IPS DF 6.9 (cell line): ENCODE results near the gene DHX57.

Source experiments
- DNase-seq: peaks from one replicate; pipeline ENCODE4 v3.0.0-alpha.2; 2013; ENCODE audit warnings: low read depth, low spot score
- H3K27ac ChIP-seq: one replicate; pipeline ENCODE4 v1.5.1; 2013; ENCODE audit warnings: low read length, control low read depth
- H3K27me3 ChIP-seq: 2 replicates; pipeline ENCODE4 v1.6.1; 2013; ENCODE audit warnings: mild to moderate bottlenecking, low read length; ENCODE audit not compliant: control insufficient read depth, insufficient read depth
- H3K36me3 ChIP-seq: 2 replicates; pipeline ENCODE4 v1.6.1; 2013; ENCODE audit warnings: low read length; ENCODE audit not compliant: control insufficient read depth, insufficient read depth
- H3K4me1 ChIP-seq: 2 replicates; pipeline ENCODE4 v1.6.1; 2013; ENCODE audit warnings: low read length; ENCODE audit not compliant: control insufficient read depth, insufficient read depth
- H3K4me3 ChIP-seq: 2 replicates; pipeline ENCODE4 v1.5.1; 2013; ENCODE audit warnings: mild to moderate bottlenecking, low read length
- H3K9me3 ChIP-seq: 2 replicates; pipeline ENCODE4 v1.6.1; 2013; ENCODE audit warnings: low read length, inconsistent platforms; ENCODE audit not compliant: control insufficient read depth, insufficient read depth
- WGBS: extraction: QIAGEN DNeasy Blood & Tissue Kit; methylation state at CpG from one replicate; pipeline ENCODE4 v1.1.7; 2013; ENCODE audit warnings: mixed read lengths, missing lambda C conversion rate; ENCODE audit not compliant: insufficient read length, insufficient coverage; 5-methylcytosine and 5-hydroxymethylcytosine counted together

DHX57 gene, protein sequence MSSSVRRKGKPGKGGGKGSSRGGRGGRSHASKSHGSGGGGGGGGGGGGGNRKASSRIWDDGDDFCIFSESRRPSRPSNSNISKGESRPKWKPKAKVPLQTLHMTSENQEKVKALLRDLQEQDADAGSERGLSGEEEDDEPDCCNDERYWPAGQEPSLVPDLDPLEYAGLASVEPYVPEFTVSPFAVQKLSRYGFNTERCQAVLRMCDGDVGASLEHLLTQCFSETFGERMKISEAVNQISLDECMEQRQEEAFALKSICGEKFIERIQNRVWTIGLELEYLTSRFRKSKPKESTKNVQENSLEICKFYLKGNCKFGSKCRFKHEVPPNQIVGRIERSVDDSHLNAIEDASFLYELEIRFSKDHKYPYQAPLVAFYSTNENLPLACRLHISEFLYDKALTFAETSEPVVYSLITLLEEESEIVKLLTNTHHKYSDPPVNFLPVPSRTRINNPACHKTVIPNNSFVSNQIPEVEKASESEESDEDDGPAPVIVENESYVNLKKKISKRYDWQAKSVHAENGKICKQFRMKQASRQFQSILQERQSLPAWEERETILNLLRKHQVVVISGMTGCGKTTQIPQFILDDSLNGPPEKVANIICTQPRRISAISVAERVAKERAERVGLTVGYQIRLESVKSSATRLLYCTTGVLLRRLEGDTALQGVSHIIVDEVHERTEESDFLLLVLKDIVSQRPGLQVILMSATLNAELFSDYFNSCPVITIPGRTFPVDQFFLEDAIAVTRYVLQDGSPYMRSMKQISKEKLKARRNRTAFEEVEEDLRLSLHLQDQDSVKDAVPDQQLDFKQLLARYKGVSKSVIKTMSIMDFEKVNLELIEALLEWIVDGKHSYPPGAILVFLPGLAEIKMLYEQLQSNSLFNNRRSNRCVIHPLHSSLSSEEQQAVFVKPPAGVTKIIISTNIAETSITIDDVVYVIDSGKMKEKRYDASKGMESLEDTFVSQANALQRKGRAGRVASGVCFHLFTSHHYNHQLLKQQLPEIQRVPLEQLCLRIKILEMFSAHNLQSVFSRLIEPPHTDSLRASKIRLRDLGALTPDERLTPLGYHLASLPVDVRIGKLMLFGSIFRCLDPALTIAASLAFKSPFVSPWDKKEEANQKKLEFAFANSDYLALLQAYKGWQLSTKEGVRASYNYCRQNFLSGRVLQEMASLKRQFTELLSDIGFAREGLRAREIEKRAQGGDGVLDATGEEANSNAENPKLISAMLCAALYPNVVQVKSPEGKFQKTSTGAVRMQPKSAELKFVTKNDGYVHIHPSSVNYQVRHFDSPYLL (N-terminal part only)

DNA sequence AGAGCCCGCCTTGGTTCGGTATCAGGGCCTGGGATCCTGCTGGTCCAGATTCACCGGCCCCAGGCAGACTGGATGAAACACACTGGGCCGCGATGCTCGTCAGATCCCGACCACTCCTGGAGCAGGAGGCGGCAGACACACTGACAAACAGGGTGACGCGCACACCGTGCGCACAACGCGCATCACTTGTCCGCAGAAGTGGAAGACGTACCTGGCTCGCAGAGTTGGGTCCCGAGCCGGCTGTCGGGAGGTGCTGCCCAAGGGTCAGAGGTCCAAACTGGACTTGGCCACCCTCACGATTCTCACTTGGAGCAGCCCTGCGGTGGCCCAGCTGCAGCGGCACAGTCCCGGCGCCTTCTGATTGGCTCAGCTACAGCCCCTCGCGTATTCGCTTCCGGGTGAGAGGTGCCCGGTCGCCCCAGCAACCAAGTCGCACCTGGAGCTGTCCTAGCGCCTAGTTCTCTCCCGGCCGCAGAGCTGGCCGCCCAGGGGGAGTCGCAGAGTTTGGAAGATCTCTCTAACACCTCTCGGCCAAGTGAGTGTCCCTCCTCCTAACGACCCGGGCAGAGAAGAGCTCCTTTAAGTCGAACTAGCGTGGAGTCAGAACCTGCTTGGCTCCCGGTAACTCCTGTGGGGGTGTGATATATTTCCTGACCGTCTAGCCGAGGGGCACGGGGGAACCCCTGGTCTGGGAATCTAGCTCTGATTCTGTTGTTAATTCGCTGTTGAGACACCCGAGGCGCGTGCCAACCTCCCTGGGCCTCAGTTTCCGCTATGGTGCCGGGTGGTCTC is at the start of gene DHX57, which contains the start of gene MORN2:
Gene DHX57 (minus strand): TSS at position 359 of the 792 bp plus-strand sequence. CDS start 7,529 bp downstream, outside the sequence.
Gene MORN2 (plus strand): TSS at position 401 of the 792 bp plus-strand sequence.
- Histone ChIP-seq H3K36me3 (no peaks in the 10 kb centered on the region), H3K4me3 (peak within 1 kb of the TSS; percentile 82), H3K27ac (no peak within 1 kb of the TSS), H3K9me3 (no peaks in the 10 kb centered on the region), H3K27me3 (no peaks in the 10 kb centered on the region), H3K4me1 (no peaks in the 10 kb centered on the region; the same call in 1 of the 2 replicates)
- no CpG with 5 or more reads among the region's 52 CpGs for WGBS
- peak; percentile 55 for DNase-seq

DNA sequence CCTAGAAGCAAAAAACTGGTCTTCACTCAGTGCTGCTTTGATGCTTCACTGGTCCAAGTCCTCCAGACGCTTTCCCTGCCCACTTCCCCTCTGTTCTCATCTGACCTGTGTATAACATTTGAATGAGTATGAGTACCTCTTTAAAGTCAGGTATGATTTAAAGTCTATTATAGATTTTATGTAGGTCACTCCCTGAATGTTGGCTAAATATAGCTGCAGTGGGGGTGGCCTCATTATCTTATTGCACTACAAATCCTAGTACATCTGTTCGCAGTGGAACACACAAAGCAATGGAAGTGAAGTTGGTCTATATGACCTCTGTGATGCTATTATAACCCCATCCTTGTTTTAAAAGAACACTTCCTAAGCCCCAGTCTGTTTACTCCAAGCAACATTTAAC is 47.2 kb upstream of the DHX57 start:
- Histone ChIP-seq H3K4me1 (no peaks in the 10 kb centered on the region), H3K9me3 (no peaks in the 10 kb centered on the region), H3K4me3 (no peak overlapping the region), H3K27ac (no peak overlapping the region), H3K36me3 (no peaks in the 10 kb centered on the region), H3K27me3 (no peaks in the 10 kb centered on the region)
- DNase-seq: no peak
- no CpG with 5 or more reads among the region's 2 CpGs for WGBS

DNA sequence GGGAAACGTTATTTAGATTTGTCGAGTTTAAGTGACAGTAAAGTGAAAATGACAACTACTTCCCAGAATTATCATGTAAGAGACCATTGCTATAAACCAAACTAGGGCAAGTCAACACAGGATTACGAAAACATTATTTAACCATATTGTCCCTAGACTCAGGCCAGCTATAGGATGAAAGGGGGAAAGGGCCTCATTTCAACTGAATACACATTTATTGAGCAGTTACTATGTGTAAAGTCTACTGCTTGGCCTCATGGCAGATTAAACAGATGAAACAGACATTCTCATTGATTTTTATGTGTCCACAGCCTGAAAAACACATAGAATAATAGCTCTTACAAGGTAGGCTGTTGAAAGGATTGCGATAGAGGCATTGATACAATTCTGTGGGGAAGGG is 46.7 kb upstream of the DHX57 start:
- no peaks in the 10 kb centered on the region for H3K27me3 ChIP-seq
- no CpG with 5 or more reads among the region's 4 CpGs for WGBS
- no peaks in the 10 kb centered on the region for H3K36me3 ChIP-seq
- no peaks in the 10 kb centered on the region for H3K4me1 ChIP-seq
- no peak overlapping the region for H3K4me3 ChIP-seq
- no peak for DNase-seq
- no peaks in the 10 kb centered on the region for H3K9me3 ChIP-seq
- H3K27ac ChIP-seq: no peak overlapping the region

DNA sequence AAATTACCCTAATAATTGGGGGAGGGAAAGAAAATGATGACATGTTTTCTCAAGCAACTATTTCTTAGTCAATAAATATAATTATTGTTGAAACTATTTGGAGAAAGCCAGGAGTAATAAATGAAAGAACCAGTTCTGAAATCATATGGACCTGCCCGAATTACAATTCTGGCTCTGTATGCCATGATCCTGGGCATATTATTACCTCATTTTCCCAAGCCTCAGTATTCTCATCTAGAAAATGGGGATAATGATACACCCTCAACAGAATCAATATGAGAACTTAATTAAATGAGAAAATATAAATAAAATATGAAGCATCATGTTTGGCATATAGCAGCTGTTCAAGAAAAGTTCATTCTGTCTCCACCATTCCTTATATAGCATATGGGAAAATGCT is 36.9 kb upstream of the DHX57 start:
- Histone ChIP-seq H3K27ac (no peak overlapping the region), H3K27me3 (no peaks in the 10 kb centered on the region), H3K4me3 (no peak overlapping the region), H3K9me3 (no peaks in the 10 kb centered on the region), H3K36me3 (no peaks in the 10 kb centered on the region), H3K4me1 (no peaks in the 10 kb centered on the region)
- DNase-seq: no peak
- WGBS: no CpG with 5 or more reads among the region's 1 CpG

DNA sequence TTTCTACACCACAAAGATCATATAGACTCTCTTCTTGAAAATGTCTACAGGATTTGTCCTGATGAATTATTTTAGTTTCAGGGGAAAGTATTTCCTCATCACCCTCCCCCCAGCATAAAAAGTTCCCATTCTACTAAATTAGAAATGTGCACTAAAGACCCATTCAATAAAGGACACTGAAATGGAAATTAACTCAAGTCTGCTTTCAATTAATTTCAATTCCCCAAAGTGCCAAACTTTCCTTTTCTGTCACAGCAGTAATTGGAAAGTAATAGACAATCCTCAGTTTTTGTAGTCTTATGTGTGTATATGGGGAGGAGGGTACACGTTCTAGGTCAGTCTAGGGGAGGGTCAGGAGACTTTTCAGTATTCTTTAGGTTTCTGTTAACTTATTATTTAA is 35.5 kb upstream of the DHX57 start:
- Histone ChIP-seq H3K9me3 (no peaks in the 10 kb centered on the region), H3K4me1 (no peaks in the 10 kb centered on the region), H3K27me3 (no peaks in the 10 kb centered on the region), H3K27ac (no peak overlapping the region), H3K4me3 (no peak overlapping the region), H3K36me3 (no peaks in the 10 kb centered on the region)
- DNase-seq: no peak
- no CpG with 5 or more reads among the region's 1 CpG for WGBS

DNA sequence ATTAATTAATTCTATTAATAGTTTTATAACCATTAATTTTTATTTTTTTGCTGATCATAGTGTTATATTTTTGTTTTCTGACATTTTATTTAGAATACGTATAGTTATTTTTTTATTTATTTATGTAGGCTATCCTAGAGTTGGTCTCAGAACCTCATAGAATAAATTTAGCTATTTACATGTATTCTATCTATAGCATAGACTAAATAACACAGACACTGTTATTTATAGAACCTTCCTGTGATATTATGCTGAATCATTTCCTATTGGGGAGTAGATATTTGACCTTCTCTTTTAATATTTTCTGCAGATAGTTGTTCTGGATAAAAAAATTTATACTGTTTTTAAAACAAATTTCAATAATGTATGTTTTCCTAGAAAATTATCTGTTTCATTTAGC is 34.1 kb upstream of the DHX57 start:
- Histone ChIP-seq H3K36me3 (no peaks in the 10 kb centered on the region), H3K4me3 (no peak overlapping the region), H3K27ac (no peak overlapping the region), H3K9me3 (no peaks in the 10 kb centered on the region), H3K27me3 (no peaks in the 10 kb centered on the region), H3K4me1 (no peaks in the 10 kb centered on the region)
- no peak for DNase-seq
- no CpG with 5 or more reads among the region's 1 CpG for WGBS

DNA sequence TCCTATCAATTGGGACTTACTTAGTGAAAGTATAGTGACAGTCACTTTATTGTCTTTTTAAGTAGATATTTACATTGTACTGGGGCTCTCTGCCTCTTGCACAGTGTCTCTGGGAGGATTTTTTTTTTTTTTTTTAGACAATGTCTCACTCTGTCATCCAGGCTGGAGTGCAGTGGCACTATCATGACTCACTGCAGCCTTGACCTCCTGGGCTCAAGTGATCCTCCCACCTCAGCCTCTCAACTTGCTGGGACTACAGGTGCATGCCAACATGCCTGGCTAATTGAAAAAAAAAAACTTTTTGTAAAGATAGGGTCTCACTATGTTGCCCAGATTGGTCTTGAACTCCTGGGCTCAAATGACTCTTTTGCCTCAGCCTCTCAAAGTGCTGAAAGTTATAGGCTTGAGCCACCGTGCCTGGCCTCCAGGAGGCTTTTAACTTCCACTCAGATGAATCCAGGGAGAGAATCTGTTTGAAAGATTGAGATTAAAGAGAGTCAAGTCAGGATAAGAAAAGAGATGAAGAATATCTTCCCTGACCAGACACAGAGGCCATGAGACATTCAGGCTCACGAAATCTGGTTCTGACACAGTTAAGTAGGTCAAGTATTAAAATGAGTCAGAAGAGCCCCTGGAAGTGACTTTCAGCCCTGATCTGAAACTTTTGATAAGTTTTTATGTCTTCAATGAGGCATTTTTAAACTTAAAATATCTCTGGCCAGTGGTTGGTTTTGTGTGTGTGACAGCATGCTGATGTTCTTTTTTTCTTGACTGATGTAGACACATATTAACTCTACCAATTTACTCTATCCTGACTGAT is 32.2 kb upstream of the DHX57 start:
- H3K36me3 ChIP-seq: no peaks in the 10 kb centered on the region
- no peak for DNase-seq
- WGBS: no CpG with 5 or more reads among the region's 2 CpGs
- H3K27me3 ChIP-seq: no peaks in the 10 kb centered on the region
- no peaks in the 10 kb centered on the region for H3K4me1 ChIP-seq
- H3K4me3 ChIP-seq: no peak overlapping the region
- no peaks in the 10 kb centered on the region for H3K9me3 ChIP-seq
- H3K27ac ChIP-seq: no peak overlapping the region

DNA sequence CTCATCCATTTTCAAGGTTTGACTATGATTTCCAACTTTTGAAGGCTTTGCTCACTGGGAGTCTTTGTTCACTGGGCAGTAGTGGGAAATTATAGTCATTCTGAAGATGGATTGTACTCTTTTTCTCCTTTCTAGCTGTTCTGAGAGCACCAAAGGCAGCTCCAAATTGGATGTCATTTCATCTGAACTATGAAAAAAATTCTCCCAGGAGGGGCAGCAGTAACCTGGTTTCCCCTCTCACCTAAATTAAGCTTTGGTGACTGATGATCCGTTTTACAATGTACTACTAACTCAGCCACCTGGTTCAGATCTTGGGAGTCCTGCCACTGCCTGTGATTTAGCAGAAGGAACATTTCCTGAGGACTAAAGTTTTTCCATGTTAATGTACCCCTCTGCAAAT is 31.5 kb upstream of the DHX57 start:
- Histone ChIP-seq H3K36me3 (no peaks in the 10 kb centered on the region), H3K27ac (no peak overlapping the region), H3K27me3 (no peaks in the 10 kb centered on the region), H3K4me3 (no peak overlapping the region), H3K9me3 (no peaks in the 10 kb centered on the region), H3K4me1 (no peaks in the 10 kb centered on the region)
- WGBS: no CpG with 5 or more reads among the region's 1 CpG
- DNase-seq: no peak

DNA sequence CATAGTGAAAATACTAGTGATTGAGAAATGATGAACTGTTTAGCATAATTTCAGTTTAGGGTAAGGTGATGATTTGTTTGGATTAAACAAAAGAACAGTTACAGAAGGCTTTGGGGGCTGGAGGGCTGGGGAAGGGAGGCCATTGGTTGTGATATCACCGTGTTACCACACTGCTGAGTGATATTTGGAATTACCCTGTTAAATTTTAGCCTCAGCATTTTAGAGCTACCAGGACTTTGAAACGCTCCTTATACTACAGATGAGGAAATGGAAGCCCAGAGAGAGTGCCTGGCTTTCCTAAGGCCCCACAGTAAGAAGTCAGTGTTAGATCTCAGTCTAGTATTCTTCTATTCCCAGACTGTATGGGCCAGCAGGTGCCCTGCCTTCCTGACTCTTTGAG is 29.5 kb upstream of the DHX57 start:
- no peak for DNase-seq
- Histone ChIP-seq H3K4me3 (no peak overlapping the region), H3K9me3 (no peaks in the 10 kb centered on the region), H3K27ac (no peak overlapping the region), H3K36me3 (no peaks in the 10 kb centered on the region), H3K4me1 (no peaks in the 10 kb centered on the region), H3K27me3 (no peaks in the 10 kb centered on the region)
- no CpG with 5 or more reads among the region's 2 CpGs for WGBS
